K562 (cell line): Measurements from ENCODE around the gene GANAB. TPM values are rescaled to one million over a fixed set of nuclear protein-coding genes. Genes with fewer than 3 reads are reported as not detected.

Experiments used
- ATAC-seq: fragments of 200-7000 bp; cut with Tn5 transposase; 3 replicates; pipeline ENCODE4 v1.9.1; 2020; ENCODE audit warnings: moderate library complexity
- BruUV-seq: library from RNA; stranded (reverse); fragments of 400-500 nt; replicated peaks from 2 replicates; lab custom pipeline; 2021; lab: Mats Ljungman, UMichigan
- CTCF ChIA-PET: fragments of 300-600 bp; formaldehyde crosslinking; extraction: SDS; loops from one replicate; lab custom pipeline; 2021; ENCODE audit warnings: low intra/inter-chr PET ratio; lab: Yijun Ruan, JAX
- POLR2A ChIA-PET: fragments of 300-600, 350-650 bp; sonication (Branson Sonifier 250); formaldehyde crosslinking; extraction: SDS; loops from one replicate; lab custom pipeline; 2021; ENCODE audit warnings: antibody characterized with exemption, inconsistent platforms; lab: Yijun Ruan, JAX
- DNase-seq, 4 experiments: peaks; one replicate each; pipeline versions ENCODE4 v3.0.0 to v3.0.0-alpha.2; 2011 to 2018; ENCODE audit warnings: low spot score in 3 of 4, mixed read lengths in 3 of 4; ENCODE audit errors: extremely low read depth in 1 of 4
- FAIRE-seq: peaks from 2 replicates; lab custom pipeline; 2011; peaks lifted over from hg19 to GRCh38; lab: Jason Lieb, UNC
- H2AFZ ChIP-seq: 2 replicates; pipeline ENCODE4 v1.6.0; 2011; ENCODE audit warnings: low read depth, low read length, control low read depth, inconsistent platforms
- H3K27ac ChIP-seq: fragments of 200-600 bp; 3 replicates; pipeline ENCODE4 v1.8.0; 2011; ENCODE audit warnings: low read depth, mild to moderate bottlenecking, control low read depth, inconsistent platforms, low read length, moderate library complexity, mixed read lengths; ENCODE audit errors: extremely low read depth
- H3K27me3 ChIP-seq, 2 experiments: fragments of 300-600 bp in 1 of 2; 2 replicates in 1 of 2; 3 replicates in 1 of 2; pipeline versions ENCODE4 v1.6.0 to v1.8.0; 2011; ENCODE audit warnings: inconsistent platforms in 2 of 2, low read length in 2 of 2, mild to moderate bottlenecking in 1 of 2, mixed read lengths in 1 of 2, moderate library complexity in 1 of 2; ENCODE audit not compliant: control insufficient read depth in 2 of 2, insufficient read depth in 2 of 2
- H3K36me3 ChIP-seq: fragments of 300-600 bp; 3 replicates; pipeline ENCODE4 v1.8.0; 2011; ENCODE audit warnings: mild to moderate bottlenecking, low read length, inconsistent platforms; ENCODE audit not compliant: control insufficient read depth, insufficient read depth
- H3K4me1 ChIP-seq, 2 experiments: fragments of 200-600 bp in 1 of 2; replicated peaks in 1 of 2; 2 replicates in 1 of 2; 3 replicates in 1 of 2; pipeline versions ENCODE4 v1.5.1 to v1.8.0; 2011; ENCODE audit warnings: inconsistent platforms in 2 of 2, low read length in 2 of 2, mild to moderate bottlenecking in 1 of 2, mixed read lengths in 1 of 2, moderate library complexity in 1 of 2; ENCODE audit not compliant: control insufficient read depth in 2 of 2, insufficient read depth in 2 of 2
- H3K4me2 ChIP-seq: 2 replicates; pipeline ENCODE4 v1.6.1; 2011; ENCODE audit warnings: low read length, control low read depth, inconsistent platforms, mixed read lengths; ENCODE audit not compliant: insufficient read depth
- H3K4me3 ChIP-seq: fragments of 200-600 bp; sonication (generic), shearing (Covaris generic); 2 replicates; pipeline ENCODE4 v1.5.1; 2016; ENCODE audit warnings: control low read depth, inconsistent platforms
- H3K79me2 ChIP-seq: fragments of 200-600 bp; 3 replicates; pipeline ENCODE4 v1.8.0; 2011; ENCODE audit warnings: low read length, inconsistent platforms; ENCODE audit not compliant: control insufficient read depth, insufficient read depth
- H3K9ac ChIP-seq, 2 experiments: 2 replicates each; pipeline versions ENCODE4 v1.6.0 to v1.6.1; 2011; ENCODE audit warnings: low read depth in 2 of 2, low read length in 2 of 2, control low read depth in 1 of 2, inconsistent platforms in 1 of 2, mild to moderate bottlenecking in 1 of 2, mixed read lengths in 1 of 2; ENCODE audit not compliant: insufficient read depth in 1 of 2
- H3K9me1 ChIP-seq: one replicate; pipeline ENCODE4 v1.6.0; 2011; ENCODE audit warnings: inconsistent platforms, mild to moderate bottlenecking, low read length, moderate library complexity; ENCODE audit not compliant: control insufficient read depth, insufficient read depth
- H3K9me3 ChIP-seq: replicated peaks from 2 replicates; pipeline ENCODE4 v1.5.1; 2011; ENCODE audit warnings: low read depth, low read length, inconsistent platforms; ENCODE audit not compliant: control insufficient read depth, insufficient read depth
- H4K20me1 ChIP-seq: replicated peaks from 2 replicates; pipeline ENCODE4 v1.6.1; 2011; ENCODE audit warnings: low read length, inconsistent platforms, mixed read lengths; ENCODE audit not compliant: control insufficient read depth, insufficient read depth
- DACH1 ChIP-seq: fragments of 450-650 bp; IDR thresholded peaks from 2 replicates; pipeline ENCODE4 v1.6.1; 2018; ENCODE audit not compliant: partially characterized antibody
- ERF ChIP-seq: fragments of 450-650 bp; formaldehyde crosslinking; IDR thresholded peaks from 2 replicates; pipeline ENCODE4 v1.4.0; 2020; ENCODE audit warnings: mild to moderate bottlenecking, mixed read lengths
- EZH2 ChIP-seq: IDR thresholded peaks from 2 replicates; pipeline ENCODE4 v1.6.1; 2012; ENCODE audit warnings: low read depth, mild to moderate bottlenecking, inconsistent platforms, low read length, borderline replicate concordance
- GABPA ChIP-seq: fragments of 200-800 bp; sonication (Bioruptor generic); conservative IDR thresholded peaks from 2 replicates; pipeline ENCODE4 v1.6.1; 2016; ENCODE audit warnings: low read depth, missing genetic modification characterization, missing compliant biosample characterization
- HDAC8 ChIP-seq: fragments of 450-650 bp; IDR thresholded peaks from 2 replicates; pipeline ENCODE4 v1.6.1; 2016; ENCODE audit warnings: mild to moderate bottlenecking, missing genetic modification characterization, moderate library complexity, missing compliant biosample characterization
- PHF20 ChIP-seq: fragments of 450-650 bp; IDR thresholded peaks from 2 replicates; pipeline ENCODE4 v1.6.1; 2018; ENCODE audit not compliant: partially characterized antibody
- PHF8 ChIP-seq: fragments of 200-600 bp; sonication (generic); IDR thresholded peaks from 2 replicates; pipeline ENCODE4 v1.6.1; 2012; ENCODE audit warnings: mixed run types, mild to moderate bottlenecking, inconsistent platforms, low read length, moderate library complexity, borderline replicate concordance
- RUNX1 ChIP-seq: sonication (generic); IDR thresholded peaks from 2 replicates; pipeline ENCODE4 v1.6.1; 2016; ENCODE audit warnings: antibody characterized with exemption, low read depth
- SMARCA5 ChIP-seq: fragments of 450-650 bp; IDR thresholded peaks from 2 replicates; pipeline ENCODE4 v1.6.1; 2016
- ZBTB2 ChIP-seq: fragments of 450-650 bp; IDR thresholded peaks from 2 replicates; pipeline ENCODE4 v1.6.1; 2016; ENCODE audit warnings: antibody characterized with exemption
- ZBTB26 ChIP-seq: fragments of 450-650 bp; formaldehyde crosslinking; IDR thresholded peaks from 2 replicates; pipeline ENCODE4 v1.4.0; 2022; ENCODE audit warnings: missing genetic modification characterization
- ZNF12 ChIP-seq: sonication (generic); formaldehyde crosslinking; IDR thresholded peaks from 2 replicates; pipeline ENCODE4 v1.4.0; 2020; ENCODE audit warnings: mild to moderate bottlenecking, missing genetic modification reagents
- ZNF146 ChIP-seq: IDR thresholded peaks from one replicate; pipeline ENCODE4 v1.6.1; 2018; ENCODE audit warnings: missing compliant biosample characterization; ENCODE audit not compliant: unreplicated experiment
- ZNF224 ChIP-seq: sonication (generic); formaldehyde crosslinking; IDR thresholded peaks from 2 replicates; pipeline ENCODE4 v1.8.0; 2022; ENCODE audit warnings: mild to moderate bottlenecking, missing genetic modification reagents
- ZNF282 ChIP-seq: sonication (generic); formaldehyde crosslinking; IDR thresholded peaks from 2 replicates; pipeline ENCODE4 v1.8.1; 2023; ENCODE audit warnings: missing genetic modification reagents
- ZNF431 ChIP-seq: sonication (generic); formaldehyde crosslinking; IDR thresholded peaks from 2 replicates; pipeline ENCODE4 v1.8.0; 2022; ENCODE audit warnings: mild to moderate bottlenecking, missing genetic modification reagents
- ZNF518B ChIP-seq: fragments of 250-450 bp; sonication (Bioruptor Pico); IDR thresholded peaks from 2 replicates; pipeline ENCODE4 v1.5.0; 2021; ENCODE audit warnings: mild to moderate bottlenecking, moderate library complexity
- ZNF696 ChIP-seq: fragments of 250-450 bp; sonication (Bioruptor Pico); conservative IDR thresholded peaks from 2 replicates; pipeline ENCODE4 v1.4.0; 2020; ENCODE audit warnings: mild to moderate bottlenecking, moderate library complexity
- WGBS: fragments of 100-300 bp; shearing (Covaris generic); methylation state at CpG from one replicate; pipeline ENCODE4 v1.1.6; 2016; ENCODE audit warnings: low coverage, mixed read lengths; ENCODE audit not compliant: insufficient coverage; ENCODE audit errors: missing lambda C conversion rate; 5-methylcytosine and 5-hydroxymethylcytosine counted together
- in situ Hi-C: fragments of 300-500 bp; cut with MboI; formaldehyde crosslinking; loops from 4 replicates; pipeline ENCODE4 v1.15.0; 2018; ENCODE audit warnings: inconsistent platforms, mixed read lengths
- intact Hi-C: fragments of 100-400 bp; cut with micrococcal nuclease; formaldehyde crosslinking; loops from 2 replicates; pipeline ENCODE4 v1.14.2; 2022
- polyA plus RNA-seq, 8 experiments: library from polyadenylated mRNA; depleted of rRNA in 4 of 8; stranded (reverse) in 5 of 8; unstranded in 3 of 8; fragments of >200 nt; fragmentation: Nextera tagmentation in 2 of 8; fragmentation: Illumina TruSeq in 1 of 8; extraction: Ambion mirVana in 2 of 8; extraction: Trizol in 1 of 8; gene quantifications; 2 replicates each; pipeline versions ENCODE4 v1.2.1 to v1.2.3, GENCODE V29; 2011 to 2014; ENCODE audit warnings: inconsistent platforms in 1 of 8, missing spikeins in 1 of 8
- total RNA-seq, 7 experiments: library from RNA; depleted of rRNA in 6 of 7; stranded (reverse); fragments of >200 nt in 6 of 7; fragmentation: Illumina TruSeq in 2 of 7; extraction: Trizol in 2 of 7; gene quantifications; 2 replicates each; pipeline versions ENCODE4 v1.2.1 to v1.2.3, GENCODE V29; 2011 to 2021; ENCODE audit warnings: low replicate concordance in 1 of 7

Gene GANAB
- total and polyA plus RNA-seq, 9 of the 15 experiments (the other 6 are each of a cell fraction or from before 2014, with no cell fraction given) = 6.5 to 284 (median 161) TPM

DNA sequence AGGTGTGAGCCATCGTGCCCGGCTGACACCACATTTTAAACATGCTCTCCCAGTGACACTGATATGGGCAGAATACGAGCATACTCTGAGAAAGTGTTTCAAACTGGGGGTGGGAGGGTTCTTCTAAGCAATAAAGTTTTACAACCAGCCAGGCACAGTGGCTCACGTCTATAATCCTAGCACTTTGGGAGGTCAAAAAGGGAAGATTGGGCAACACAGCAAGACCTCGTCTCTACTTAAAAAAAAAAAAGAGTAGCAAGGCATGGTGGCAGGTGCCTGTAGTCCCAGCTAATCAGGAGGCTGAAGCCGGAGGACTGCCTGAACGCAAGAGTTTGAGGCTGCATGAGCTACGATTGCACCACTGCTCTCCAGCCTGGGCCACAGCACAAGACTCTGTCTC lies 2.2 kb downstream of the GANAB start (continued):
- TF ChIP-seq ZNF518B (CRISPR knock-in tag) = no peak
- TF ChIP-seq ZNF12 (CRISPR knock-in tag) = no peak
- no peak for TF ChIP-seq SMARCA5
- no peak for TF ChIP-seq ERF (CRISPR knock-in tag)
- no peak for TF ChIP-seq ZNF696 (CRISPR knock-in tag)
- TF ChIP-seq ZNF146 (CRISPR knock-in tag) = no peak
- no peak for TF ChIP-seq PHF20

- Histone ChIP-seq H3K79me2 (no peaks in the 10 kb centered on the region; the same call in 2 of the 3 replicates), H3K36me3 (peaks cover 97% of the 10 kb centered on the region), H3K9ac (peak overlapping the region in 1 of 2 experiments; percentile 71; a peak in 1 of 4 replicates), H4K20me1 (no peaks in the 10 kb centered on the region; the same call in 1 of the 2 replicates), H3K27me3 (no peaks in the 10 kb centered on the region), H3K27ac (no peak overlapping the region), H3K4me3 (no peak overlapping the region), H2AFZ (no peak overlapping the region), H3K9me3 (no peaks in the 10 kb centered on the region), H3K4me2 (no peak overlapping the region), H3K9me1 (no peaks in the 10 kb centered on the region), H3K4me1 (no peaks in the 10 kb centered on the region)
- FAIRE-seq (no peak), DNase-seq (no peak), ATAC-seq (no peak)
- WGBS = 96% methylated on average over 6 of the region's 6 CpGs
- in situ Hi-C loops = no loop called here
- ChIA-PET POLR2A (no interaction called here), CTCF (no interaction called here)
- intact Hi-C loops = no loop called here
- BruUV-seq = no TSS peak
- no peak for TF ChIP-seq DACH1
- TF ChIP-seq ZNF224 (CRISPR knock-in tag) = no peak
- no peak for TF ChIP-seq PHF8
- no peak for TF ChIP-seq RUNX1
- no peak for TF ChIP-seq HDAC8 (tag)
- TF ChIP-seq ZBTB2 = no peak
- no peak for TF ChIP-seq ZNF431 (CRISPR knock-in tag)
- TF ChIP-seq GABPA (tag) = no peak
- TF ChIP-seq ZNF282 = no peak
- no peak for TF ChIP-seq ZBTB26 (CRISPR knock-in tag)
- TF ChIP-seq EZH2 = no peak
Measured at GRCh38 chr11:62632492-62632891, 13.9 kb downstream of the GANAB start.
